ENCODE data around the gene BTG4. TPM values are rescaled to one million over a fixed set of nuclear protein-coding genes. Genes with fewer than 3 reads are reported as not detected.

Gene BTG4
- total RNA-seq, 1 experiment from 2014 or later: not detected

DNA sequence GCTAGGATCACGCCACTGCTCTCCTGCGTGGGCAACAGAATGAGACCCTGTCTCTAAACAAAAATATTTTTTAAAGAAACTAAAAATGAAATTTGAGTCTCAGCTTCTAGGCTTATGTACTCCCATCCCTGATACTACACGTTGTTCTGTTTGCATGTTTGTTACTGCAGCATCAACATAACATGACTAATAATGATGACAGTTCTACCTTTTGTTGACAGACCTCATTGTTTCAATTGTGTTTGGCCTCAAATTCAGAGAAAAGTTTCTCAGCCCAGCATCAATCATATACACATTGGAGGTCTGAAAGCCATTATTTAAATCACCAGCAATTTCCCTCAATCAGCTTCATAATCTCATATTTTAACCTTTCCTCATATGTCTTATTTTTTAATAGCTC, 49.1 kb upstream of the BTG4 start:
- Histone ChIP-seq H3K4me3 (replicated peaks in 1 of 2; ENCODE audit: low read depth in 1 of 2, low read length in 2 of 2) (no peak overlapping the region), H3K9me3 (ENCODE audit: control insufficient read depth in 1 of 2, insufficient read depth in 1 of 2, low read depth in 1 of 2, low read length in 2 of 2) (no peaks in the 10 kb centered on the region), H3K9ac (ENCODE audit: low read length) (no peak overlapping the region), H3K4me1 (ENCODE audit: control insufficient read depth in 1 of 2, insufficient read depth in 2 of 2, low read length in 2 of 2) (peaks cover 0 to 7% of the 10 kb centered on the region in 2 experiments; a peak in 1 of 4 replicates), H3K79me2 (ENCODE audit: insufficient read depth, low read length) (no peaks in the 10 kb centered on the region), H3K27me3 (ENCODE audit: insufficient read depth, low read length) (no peaks in the 10 kb centered on the region), H2AFZ (ENCODE audit: low read depth, low read length, poor library complexity, severe bottlenecking) (no peak overlapping the region), H3K4me2 (ENCODE audit: low read length) (no peak overlapping the region), H3K27ac (ENCODE audit: low read depth, low read length) (no peak overlapping the region), H4K20me1 (ENCODE audit: insufficient read depth) (no peaks in the 10 kb centered on the region), H3K9me2 (ENCODE audit: insufficient read depth) (no peaks in the 10 kb centered on the region; the same call in 1 of the 2 replicates), H3K36me3 (ENCODE audit: control insufficient read depth in 1 of 2, insufficient read depth in 2 of 2, low read length in 2 of 2) (no peaks in the 10 kb centered on the region)
- TF ChIP-seq RAD21 (IDR thresholded peaks at IDR 0.05; ENCODE audit: low read depth): no peak
- TF ChIP-seq SIN3A (IDR thresholded peaks at IDR 0.05; ENCODE audit: low read depth): no peak
- TF ChIP-seq, protein P1, sequence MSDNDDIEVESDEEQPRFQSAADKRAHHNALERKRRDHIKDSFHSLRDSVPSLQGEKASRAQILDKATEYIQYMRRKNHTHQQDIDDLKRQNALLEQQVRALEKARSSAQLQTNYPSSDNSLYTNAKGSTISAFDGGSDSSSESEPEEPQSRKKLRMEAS (IDR thresholded peaks at IDR 0.05): no peak
- TF ChIP-seq POLR2AphosphoS5 (IDR thresholded peaks at IDR 0.05; ENCODE audit: low read depth, low read length): no peak
- no peak for TF ChIP-seq SP1 (IDR thresholded peaks at IDR 0.05; ENCODE audit: low read depth)
- TF ChIP-seq ELF1 (IDR thresholded peaks at IDR 0.05; ENCODE audit: borderline replicate concordance, low read depth): no peak
- no peak for TF ChIP-seq ZFX (IDR thresholded peaks at IDR 0.05)
- TF ChIP-seq ZNF274 (IDR thresholded peaks at IDR 0.05; ENCODE audit: low read depth, low read length): no peak
- TF ChIP-seq REST (IDR thresholded peaks at IDR 0.05; ENCODE audit: low read depth): no peak
- TF ChIP-seq EZH2 (IDR thresholded peaks at IDR 0.05): no peak
- no peak for TF ChIP-seq ATF3 (IDR thresholded peaks at IDR 0.05)
- TF ChIP-seq POLR2A (IDR thresholded peaks at IDR 0.05; ENCODE audit: borderline replicate concordance, extremely low read depth, insufficient read depth, insufficient read length): no peak
- TF ChIP-seq, protein P2, sequence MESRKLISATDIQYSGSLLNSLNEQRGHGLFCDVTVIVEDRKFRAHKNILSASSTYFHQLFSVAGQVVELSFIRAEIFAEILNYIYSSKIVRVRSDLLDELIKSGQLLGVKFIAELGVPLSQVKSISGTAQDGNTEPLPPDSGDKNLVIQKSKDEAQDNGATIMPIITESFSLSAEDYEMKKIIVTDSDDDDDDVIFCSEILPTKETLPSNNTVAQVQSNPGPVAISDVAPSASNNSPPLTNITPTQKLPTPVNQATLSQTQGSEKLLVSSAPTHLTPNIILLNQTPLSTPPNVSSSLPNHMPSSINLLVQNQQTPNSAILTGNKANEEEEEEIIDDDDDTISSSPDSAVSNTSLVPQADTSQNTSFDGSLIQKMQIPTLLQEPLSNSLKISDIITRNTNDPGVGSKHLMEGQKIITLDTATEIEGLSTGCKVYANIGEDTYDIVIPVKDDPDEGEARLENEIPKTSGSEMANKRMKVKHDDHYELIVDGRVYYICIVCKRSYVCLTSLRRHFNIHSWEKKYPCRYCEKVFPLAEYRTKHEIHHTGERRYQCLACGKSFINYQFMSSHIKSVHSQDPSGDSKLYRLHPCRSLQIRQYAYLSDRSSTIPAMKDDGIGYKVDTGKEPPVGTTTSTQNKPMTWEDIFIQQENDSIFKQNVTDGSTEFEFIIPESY (IDR thresholded peaks at IDR 0.05; ENCODE audit: extremely low read depth, insufficient replicate concordance, low read length): no peak
- no peak for TF ChIP-seq TCF7L2 (IDR thresholded peaks at IDR 0.05; ENCODE audit: borderline replicate concordance, extremely low read depth, insufficient read depth, insufficient read length)
- TF ChIP-seq SRF (IDR thresholded peaks at IDR 0.05; ENCODE audit: low read depth): no peak
- no peak for TF ChIP-seq FOSL1 (IDR thresholded peaks at IDR 0.05; ENCODE audit: low read depth)
- no peak for TF ChIP-seq EZH2phosphoT487 (IDR thresholded peaks at IDR 0.05; ENCODE audit: borderline replicate concordance)
- no peak for TF ChIP-seq CTCF (IDR thresholded peaks at IDR 0.05 in 2 of 3, conservative IDR thresholded peaks at IDR 0.05 in 1 of 3; ENCODE audit: borderline replicate concordance in 1 of 3, insufficient read depth in 1 of 3, low read depth in 2 of 3, low read length in 2 of 3)
- ChIA-PET CTCF (interaction anchor here (1.3 kb wide), 1 partner anchor 106 kb away, joined by 3 read pairs; no protein-coding TSS in a partner anchor), POLR2A (interaction anchor here (1.1 kb wide), 1 partner anchor 311 kb away, joined by 3 read pairs; no protein-coding TSS in a partner anchor), RAD21 (ENCODE audit: low non-redundant PET in 1 of 2, low total read pairs in 2 of 2, uncharacterized antibody in 2 of 2, unreplicated experiment in 2 of 2) (no interaction called here)
- DNase-seq (ENCODE audit: low read depth, low spot score) (no peak), ATAC-seq (no peak)
- intact Hi-C loops (cut with micrococcal nuclease): loop anchor here (10.0 kb wide), 1 partner anchor 1723 kb away; no protein-coding TSS in a partner anchor
- BruUV-seq (replicated peaks): no TSS peak

Data from HCT116 (cell line).